Sigmoid colon (tissue), 4 donors: ENCODE data around the gene B3GALT6.

ENCODE experiments used
- CTCF ChIP-seq, 4 experiments: fragments of 450-650 bp in 3 of 4; fragments of 200-600 bp in 1 of 4; IDR thresholded peaks; one replicate each; pipeline ENCODE4 v1.5.1; 2016 to 2019; ENCODE audit warnings: antibody characterized with exemption in 4 of 4, mild to moderate bottlenecking in 3 of 4, moderate library complexity in 2 of 4
- EP300 ChIP-seq, 4 donors: sonication (generic); formaldehyde crosslinking; IDR thresholded peaks; one replicate each; pipeline ENCODE4 v1.6.1; 2017; ENCODE audit warnings: antibody characterized with exemption in 4 of 4
- POLR2AphosphoS5 ChIP-seq, 4 donors: sonication (generic); formaldehyde crosslinking; IDR thresholded peaks; one replicate each; pipeline ENCODE4 v1.6.1; 2017; ENCODE audit warnings: antibody characterized with exemption in 4 of 4

DNA sequence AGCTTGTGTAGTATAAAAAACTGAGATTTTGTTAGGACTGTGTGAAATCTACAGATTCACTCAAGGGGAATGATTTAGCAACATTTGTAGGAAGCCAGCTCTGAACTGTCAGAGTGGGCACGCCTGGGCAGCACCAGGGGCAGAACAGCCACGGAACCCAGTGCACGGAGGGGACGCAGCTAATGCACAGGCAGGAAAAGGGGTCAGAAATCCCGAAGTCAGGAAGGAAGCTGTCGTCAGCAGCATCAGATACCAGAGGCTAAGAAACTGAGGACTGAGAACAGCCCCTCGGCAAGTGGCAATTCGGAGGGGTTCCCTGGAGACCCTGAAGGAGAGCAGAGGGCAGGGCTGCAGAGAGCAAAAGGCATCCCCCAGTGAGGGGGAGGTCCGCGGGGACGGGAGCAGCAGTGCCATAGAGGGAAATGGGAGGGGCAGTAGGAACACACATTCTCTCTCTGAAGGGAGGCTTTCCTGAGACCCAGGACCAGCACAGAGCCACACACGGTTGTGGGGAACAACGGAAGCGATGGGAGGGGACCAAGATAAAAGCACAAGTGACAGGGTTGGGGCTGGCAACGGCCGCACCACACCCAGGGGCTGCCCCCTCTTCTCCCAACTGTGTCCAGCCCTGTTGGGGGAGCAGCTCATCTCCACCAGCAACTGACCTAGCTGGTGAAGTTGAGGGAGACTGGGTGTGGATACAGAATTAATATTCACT lies 29.0 kb downstream of the B3GALT6 start:
- TF ChIP-seq POLR2AphosphoS5 (IDR thresholded peaks at IDR 0.05) (no peak), CTCF (IDR thresholded peaks at IDR 0.05) (no peak), EP300 (IDR thresholded peaks at IDR 0.05) (no peak)
